NCI-H2196 treated with DMSO at 0.1 percent for 48 hours (cell line): Measurements from ENCODE around the gene TRIM36.

Experiments
- DNase-seq: peaks from one replicate; lab custom pipeline; 2025; ENCODE audit not compliant: unreplicated experiment; lab: John Stamatoyannopoulos, UW

TRIM36 gene

DNA sequence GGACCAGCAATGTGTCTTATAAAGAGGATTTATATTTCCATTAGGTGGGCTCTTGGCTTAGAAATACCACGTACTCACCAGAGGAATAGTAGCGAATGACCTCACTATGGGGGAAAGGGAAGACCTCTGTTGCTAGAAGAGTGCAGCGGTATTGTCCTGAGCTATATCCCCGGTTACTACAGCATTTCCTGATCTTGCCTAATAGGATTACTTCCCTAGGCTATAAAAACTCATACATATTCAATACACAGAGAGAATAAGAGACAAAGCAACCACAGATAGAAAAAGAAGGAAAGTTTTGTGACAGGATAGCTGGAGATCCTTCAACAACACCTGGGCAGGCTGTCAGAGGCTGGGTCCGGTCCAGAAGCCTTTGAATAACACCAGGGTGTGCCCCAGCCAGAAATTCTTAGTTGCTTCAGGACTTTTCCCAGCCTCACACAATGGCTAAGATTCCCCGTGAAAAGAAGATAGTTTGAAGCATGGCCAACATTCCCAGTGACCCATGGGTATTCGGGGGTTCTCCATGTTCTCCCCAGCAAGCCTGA is 85.4 kb downstream of the TRIM36 start:
- no peak for DNase-seq

DNA sequence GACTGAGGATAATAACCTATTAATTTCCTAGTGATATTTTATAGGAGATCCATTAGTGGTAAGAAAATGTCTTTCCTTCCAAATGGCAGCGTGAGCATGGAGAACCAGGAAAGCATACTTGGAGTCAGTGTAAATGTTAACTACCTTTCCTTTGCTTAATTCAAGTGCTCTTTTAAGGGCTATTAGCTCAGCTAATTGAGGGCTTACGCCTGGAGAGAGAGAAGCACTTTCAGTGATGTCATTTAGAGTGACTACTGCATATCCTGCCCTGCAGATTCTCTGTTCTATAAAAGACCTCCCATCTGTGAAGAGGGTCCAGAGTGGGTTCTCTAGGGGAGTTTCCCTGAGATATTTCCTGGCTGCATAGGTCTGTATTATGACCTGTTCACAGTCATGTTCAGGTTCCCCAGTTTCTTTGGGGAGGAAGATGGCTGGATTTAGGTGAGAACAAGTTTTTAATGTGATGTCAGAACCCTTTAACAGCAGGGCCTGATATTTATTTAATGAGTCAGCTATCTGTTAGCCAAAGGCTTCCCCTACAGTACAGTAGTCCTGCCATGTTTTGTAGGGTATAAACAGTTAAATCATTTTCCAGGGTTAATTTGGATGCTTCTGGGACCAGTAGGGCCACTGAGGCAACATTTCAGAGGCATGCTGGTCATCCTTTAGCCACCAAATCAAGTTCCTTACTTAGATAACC is 89.6 kb downstream of the TRIM36 start:
- no peak for DNase-seq
